Activated T-cell treated with anti-CD3 and anti-CD28 coated beads for 4 hours (primary cell): ENCODE results near the gene ZNF496.
"Not testable (repeated sequence)": the region's sequence is repeated elsewhere in the genome, so short reads cannot be mapped to it uniquely, and the experiment has no call there.

Experiments used
- DNase-seq: peaks from one replicate; pipeline ENCODE4 v3.0.0-alpha.2; 2020

ZNF496 gene

DNA sequence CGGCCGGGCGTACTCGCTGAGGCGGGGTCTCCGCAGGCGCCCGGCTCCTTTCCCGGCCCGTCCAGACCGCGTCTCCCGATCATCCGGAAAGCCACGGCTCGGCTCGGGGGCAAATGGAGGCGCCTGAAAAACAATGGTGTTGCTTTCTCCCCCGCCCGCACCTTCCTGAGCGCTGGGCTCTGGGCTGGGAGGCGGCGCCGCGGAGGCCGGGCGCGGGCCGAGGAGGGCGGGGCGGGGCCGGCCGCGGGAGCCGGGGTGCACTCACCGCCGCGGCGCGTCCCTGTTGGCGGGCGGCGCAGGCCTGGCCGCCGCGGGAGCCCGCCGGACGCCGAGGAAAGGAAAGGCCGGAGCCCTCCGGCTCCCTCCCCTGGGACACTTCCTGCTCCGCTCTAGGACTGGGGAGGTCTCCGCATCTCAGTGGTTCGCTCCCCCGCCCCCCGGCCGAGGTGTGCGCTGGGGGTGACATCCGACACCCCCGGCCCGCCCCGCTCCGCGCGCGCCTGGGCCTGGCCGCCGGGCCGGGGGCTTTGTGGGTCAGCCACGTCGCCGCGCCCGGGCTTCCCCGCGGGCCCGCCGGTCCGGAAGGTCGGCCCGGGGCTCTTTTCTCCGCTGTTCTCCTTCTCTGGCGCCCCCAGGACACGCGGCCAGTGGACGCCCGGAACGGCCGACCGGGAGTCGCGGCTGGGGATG is at the start of gene ZNF496:
Gene ZNF496 (minus strand): TSS at position 343 of the 690 bp plus-strand sequence. CDS start 2,289 bp downstream, outside the sequence.
- peak; percentile 55 for DNase-seq

DNA sequence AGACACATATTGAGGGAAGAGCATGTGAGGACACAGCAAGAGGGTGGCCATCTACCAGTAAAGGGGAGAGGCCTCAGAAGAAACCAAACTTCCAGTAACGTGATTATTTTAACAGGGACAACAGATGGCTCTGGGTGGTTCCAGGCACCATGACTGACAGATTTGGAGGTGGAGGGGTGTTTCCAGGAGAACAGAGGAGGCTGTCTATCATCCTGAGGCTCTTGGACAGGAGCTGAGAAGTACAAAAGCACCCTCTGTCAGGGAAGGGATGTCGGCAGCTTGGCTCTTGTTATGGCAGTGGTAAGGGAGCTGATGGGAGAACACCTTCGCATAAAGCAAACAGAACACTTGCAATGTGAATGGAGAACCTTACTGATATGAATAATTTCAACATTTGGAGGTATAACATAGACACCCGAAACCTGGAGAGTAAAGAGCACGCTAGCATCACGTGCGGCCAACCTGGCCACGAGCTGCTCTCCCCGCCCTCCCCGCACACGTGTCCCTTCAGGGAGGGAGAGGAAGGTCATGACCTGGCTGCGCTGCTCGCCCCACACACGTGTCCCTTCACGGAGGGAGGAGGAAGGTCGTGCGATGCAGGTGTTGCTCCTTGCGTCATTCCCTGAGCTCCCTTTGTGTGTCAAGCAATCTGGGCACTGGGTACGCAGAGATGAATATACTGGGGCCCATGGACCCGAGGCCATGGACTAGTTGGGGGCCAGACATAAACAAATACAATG is 46.8 kb upstream of the ZNF496 start:
- no peak for DNase-seq

DNA sequence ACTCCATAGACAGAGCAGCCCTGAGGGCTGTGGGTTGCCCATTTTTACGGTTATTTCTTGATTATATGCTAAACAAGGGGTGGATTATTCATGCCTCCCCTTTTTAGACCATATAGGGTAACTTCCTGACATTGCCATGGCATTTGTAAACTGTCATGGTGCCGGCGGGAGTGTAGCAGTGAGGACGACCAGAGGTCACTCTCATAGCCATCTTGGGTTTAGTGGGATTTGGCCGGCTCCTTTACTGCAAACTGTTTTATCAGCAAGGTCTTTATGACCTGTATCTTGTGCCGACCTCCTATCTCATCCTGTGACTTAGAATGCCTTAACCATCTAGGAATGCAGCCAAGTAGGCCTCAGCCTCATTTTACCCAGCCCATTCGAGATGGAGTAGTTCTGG is 46.0 kb upstream of the ZNF496 start:
- not testable (repeated sequence) for DNase-seq

GRCh38 chr1:247376659-247377058 is 45.0 kb upstream of the ZNF496 start:
- no peak for DNase-seq

- no peak for DNase-seq
Observed at GRCh38 chr1:247375747-247376146, 44.1 kb upstream of the ZNF496 start.

DNA sequence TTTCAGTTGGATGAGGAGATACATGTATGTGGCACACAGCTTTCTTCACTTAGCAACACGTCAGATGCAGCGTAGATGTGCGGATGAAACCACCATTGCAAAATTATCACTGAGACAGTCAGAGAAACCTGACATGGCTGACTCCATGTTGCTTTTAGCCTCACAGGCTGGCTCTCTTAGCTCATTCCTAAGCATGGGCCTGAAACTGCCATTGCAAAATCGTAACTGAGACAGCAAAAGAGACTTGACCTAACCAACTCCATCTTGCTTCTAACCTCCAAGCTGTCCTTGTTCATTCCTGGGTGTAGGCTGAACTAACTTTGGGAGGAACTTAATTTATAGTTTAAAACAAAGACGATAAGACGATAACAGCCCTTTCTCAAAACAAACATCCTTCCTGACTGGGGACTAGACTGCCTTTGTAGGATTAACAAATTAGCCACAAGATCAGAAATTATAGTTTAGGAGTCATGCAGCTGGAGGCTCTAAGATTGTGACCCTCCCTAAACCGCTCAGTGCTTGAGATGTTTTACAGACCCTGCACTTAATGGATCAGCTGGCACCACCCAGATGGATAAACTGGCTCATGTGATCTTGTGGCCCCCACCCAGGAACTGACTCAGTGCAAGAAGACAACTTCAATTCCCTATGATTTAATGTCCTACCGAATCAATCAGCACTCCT is 43.1 kb upstream of the ZNF496 start:
- not testable (repeated sequence) for DNase-seq

DNA sequence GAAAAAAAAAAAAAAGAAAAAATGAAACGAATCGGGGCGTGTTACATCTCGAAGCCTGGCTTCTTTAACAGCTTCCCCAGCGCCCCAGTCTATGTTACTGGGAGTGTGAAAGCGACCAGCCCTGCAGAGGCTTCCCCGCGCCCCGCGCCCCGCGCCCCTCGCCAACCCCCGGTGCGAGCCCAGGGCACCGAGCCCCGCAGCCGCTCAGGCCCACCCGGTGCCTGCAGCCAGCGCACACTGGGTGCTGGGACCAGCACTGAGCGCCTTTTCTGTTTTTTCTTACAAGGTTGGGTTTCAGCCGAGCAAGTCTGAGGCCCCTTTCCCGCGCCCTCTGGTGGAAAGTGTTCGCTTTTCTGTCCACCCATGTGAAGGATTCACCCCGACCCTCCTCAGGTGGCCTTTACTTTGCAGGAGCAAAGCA is 42.1 kb upstream of the ZNF496 start:
- DNase-seq: peak; percentile 26

DNA sequence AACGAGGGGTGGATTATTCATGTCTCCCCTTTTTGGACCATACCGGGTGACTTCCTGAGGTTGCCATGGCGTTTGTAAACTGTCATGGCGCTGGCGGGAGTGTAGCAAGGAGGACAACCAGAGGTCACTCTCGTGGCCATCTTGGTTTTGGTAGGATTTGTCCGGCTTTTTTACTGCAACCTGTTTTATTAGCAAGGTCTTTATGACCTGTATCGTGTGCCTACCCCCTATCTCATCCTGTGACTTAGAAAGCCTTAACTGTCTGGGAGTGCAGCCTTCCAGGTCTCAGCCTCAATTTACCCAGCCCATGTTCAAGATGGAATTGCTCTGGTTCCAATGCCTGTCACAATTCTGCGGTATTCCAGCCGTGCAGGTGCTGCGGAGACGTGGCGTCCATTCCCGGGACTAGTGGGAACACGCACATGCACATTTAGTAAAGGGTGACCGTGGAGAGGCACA is 40.2 kb upstream of the ZNF496 start:
- no peak for DNase-seq

DNA sequence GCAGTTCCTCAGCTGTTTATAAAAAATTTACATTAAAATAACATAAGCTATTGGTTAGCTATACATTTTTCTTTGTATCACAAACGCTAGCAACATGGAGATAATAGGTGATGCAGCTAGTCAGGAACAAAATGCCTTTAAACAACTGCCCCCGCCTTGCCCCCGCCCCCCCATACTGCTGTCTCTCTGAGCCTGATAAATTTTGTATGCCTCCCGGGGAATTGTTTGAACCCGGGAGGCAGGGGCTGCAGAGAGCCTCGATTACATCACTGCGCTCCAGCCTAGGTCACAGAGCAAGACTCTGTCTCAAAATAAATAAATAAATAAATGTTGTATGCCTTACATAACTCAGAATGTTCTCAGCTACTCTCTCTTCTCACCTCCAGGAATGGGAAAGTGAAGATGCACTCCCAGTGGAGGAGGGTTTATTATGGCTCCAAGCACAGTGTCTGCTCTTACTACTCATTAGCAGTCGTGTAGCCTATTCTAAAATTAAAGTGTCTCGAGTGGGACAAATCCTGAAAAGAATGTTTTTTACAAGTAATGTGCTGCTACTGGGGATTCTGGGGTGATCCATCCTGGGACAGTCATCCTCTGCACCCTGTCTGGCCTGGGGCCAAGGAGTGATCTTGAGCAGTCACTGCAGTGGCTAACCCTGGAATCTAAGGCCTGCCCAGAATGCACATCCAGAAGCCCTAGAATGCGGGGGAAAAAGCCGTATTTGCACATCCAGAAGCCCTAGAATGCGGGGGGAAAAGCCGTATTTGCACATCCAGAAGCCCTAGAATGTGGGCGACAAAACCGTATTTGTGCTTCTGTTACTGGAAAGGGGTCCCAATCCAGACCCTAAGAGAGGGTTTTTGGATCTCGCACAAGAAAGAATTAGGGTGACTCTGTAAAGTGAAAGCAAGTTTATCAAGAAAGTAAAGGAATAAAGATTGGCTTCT is 39.4 kb upstream of the ZNF496 start:
- no peak for DNase-seq

- DNase-seq: no peak
Observed at GRCh38 chr1:247368490-247369145, 37.0 kb upstream of the ZNF496 start.

DNA sequence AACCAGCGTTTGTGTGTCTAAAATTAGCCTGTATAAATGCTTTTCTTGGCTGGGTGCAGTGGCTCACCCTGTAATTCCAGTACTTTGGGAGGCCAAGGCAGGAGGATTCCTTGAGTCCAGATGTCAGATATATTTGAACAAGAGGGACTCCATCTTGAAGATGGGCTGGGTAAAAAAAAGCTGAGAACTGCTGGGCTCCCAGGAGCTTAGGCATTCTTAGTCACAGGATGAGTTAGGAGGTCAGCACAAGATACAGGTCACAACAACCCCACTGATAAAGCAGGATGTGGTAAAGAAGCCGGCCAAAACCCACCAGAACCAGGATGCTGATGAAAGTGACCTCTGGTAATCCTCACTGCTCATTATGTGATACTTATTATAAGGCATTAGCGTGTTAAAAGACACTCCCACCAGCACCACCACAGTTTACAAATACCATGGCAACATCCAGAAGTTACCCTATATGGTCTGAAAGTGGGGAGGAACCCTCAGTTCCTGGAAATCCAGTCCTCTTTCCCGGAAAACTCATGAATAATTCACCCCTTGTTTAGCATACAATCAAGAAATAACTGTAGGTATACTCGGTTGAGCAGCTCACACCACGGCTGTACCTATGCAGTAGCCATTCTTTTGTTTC is 36.2 kb upstream of the ZNF496 start:
- DNase-seq: no peak

DNA sequence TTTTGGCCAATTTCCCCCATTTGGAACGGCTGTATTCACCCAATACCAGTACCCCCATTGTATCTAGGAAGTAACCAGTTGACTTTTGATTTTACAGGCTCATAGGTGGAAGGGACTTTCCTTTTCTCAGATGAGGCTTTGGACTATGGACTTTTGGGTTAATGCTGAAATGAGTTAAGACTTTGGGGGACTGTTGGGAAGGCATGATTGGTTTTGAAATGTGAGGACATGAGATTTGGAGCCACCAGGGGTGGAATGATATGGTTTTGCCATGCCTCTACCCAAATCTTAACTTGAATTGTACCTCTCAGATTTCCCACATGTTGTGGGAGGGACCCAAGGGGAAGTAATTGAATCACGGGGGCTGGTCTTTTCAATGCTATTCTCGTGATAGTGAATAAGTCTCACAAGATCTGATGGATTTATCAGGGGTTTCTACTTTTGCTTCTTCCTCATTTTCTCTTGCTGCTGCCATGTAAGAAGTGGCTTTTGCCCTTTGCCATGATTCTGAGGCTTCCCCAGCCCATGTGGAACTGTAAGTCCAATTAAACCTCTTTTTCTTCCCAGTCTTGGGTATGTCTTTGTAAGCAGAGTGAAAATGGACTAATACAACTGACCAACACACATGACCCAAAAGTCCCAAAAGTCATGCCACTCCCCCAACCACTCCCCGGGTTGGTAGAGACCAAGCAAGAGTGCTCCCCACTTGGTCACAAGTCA is 35.4 kb upstream of the ZNF496 start:
- no peak for DNase-seq

DNA sequence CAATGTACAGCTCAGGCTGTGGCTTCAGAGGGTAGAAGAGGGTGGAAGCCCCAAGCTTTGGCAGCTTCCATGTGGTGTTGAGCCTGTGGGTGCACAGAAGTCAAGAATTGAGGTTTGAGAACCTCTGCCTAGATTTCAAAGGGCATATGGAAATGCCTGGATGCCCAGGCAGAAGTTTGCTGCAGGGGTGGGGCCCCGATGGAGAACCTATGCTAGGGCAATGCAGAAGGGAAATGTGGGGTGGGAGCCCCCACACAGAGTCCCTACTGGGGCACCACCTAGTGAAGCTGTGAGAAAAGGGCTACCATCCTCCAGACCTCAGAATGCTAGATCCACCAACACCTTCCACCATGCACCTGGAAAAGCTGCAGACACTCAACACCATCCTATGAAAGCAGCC is 34.7 kb upstream of the ZNF496 start:
- not testable (repeated sequence) for DNase-seq

- DNase-seq: no peak
Observed at GRCh38 chr1:247365023-247365422, 33.4 kb upstream of the ZNF496 start.

- not testable (repeated sequence) for DNase-seq
Observed at GRCh38 chr1:247363000-247363399, 31.3 kb upstream of the ZNF496 start.

- DNase-seq: no peak
Observed at GRCh38 chr1:247362153-247362552, 30.5 kb upstream of the ZNF496 start.

DNA sequence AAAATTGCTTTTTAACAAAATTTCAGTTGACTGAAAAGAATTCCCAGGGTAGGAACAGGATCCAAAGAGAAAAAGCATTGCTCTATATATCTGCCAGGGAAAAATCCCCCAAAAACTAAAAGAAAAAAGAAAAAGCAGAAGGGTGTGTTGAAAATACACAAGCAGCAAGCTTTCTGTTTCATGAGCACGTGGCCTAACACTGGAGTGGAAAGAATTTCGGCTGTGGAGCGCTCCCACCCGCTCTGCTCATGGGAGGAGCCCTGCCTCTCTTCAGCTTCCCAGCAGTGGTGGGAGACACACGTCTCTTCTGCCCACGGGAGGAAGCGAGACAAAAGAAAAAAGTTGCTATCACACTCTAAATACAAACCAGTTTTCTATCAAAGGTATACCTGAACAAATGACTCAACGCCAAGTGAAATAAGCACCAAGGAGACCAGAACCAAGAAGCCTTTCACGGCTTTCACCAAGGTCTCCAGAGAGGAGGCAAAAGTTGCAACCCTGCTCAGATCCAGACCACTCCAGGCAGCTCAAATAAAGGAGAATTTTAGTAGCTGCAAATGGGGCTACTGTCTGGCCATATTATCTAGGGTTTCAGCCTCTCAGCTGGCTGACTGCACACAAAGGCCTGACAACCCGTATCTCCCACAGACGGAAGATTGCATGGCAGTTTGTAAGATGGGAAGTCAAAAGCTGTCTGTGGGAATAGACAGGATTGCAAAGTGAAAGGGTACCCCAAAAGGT is 29.5 kb upstream of the ZNF496 start:
- DNase-seq: no peak

DNA sequence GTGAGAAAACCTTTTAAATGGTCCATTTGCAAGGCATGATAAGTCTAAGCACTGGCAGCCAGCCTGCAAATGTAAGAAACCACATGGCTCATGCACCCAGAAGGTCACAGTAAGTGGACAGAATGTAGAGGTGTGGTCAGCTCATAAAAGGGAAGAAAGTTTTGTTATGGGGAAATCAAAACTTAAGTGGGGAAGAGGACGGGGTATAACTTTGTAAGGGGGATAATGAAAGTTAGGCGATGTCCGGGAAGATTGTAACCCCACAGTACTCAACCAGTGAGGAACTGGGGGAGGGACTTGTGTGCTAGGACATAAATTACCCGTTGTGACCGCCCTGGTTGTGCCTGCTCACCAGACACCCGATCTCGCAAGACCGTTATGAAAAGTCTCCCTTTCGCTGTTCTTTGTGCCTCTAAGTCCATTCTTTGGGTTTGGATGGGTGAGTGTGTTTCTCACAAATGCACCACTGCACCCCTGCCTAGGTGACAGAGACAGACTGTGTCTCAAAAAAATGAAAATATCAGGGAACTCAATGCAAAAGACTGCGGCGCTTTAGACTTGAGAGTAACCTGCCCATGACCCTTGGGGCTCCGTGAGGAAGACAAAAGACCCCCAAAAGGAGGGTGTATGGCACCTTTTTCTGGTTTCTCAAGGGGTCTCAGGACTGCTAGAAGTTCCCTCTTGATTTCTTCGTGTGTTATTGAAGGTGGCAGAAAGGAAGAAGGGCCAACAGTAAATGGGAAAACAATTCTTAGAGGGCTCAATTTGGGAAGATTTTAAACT is 28.6 kb upstream of the ZNF496 start:
- DNase-seq: no peak

DNA sequence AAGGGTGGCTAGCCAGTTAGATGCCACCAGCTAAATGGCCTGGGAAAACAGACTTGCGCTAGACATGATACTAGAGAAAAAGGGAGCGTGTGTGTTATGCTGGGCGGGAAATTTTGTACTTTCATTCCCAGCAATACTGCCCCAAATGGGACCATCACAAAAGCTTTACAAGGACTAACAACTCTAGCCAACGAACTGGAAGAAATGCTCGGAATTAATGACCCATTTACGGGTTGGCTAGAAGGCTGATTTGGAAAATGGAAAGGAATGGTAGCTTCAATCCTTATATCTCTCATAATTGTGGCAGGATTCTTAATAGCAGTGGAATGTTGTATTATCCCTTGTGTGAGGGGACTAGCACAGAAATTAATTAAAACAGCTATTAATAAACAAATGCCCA is 27.9 kb upstream of the ZNF496 start:
- DNase-seq: no peak
